Activated gamma-delta T cell treated with anti-CD3 and anti-CD28 coated beads, Interleukin-2, amount 50 U/mL, for 16 hours (primary cell): ENCODE data around the gene TRMT10A.

Experiments
- DNase-seq: peaks from one replicate; pipeline ENCODE4 v3.0.0-alpha.2; 2020; ENCODE audit warnings: low read depth

Gene TRMT10A, protein sequence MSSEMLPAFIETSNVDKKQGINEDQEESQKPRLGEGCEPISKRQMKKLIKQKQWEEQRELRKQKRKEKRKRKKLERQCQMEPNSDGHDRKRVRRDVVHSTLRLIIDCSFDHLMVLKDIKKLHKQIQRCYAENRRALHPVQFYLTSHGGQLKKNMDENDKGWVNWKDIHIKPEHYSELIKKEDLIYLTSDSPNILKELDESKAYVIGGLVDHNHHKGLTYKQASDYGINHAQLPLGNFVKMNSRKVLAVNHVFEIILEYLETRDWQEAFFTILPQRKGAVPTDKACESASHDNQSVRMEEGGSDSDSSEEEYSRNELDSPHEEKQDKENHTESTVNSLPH

DNA sequence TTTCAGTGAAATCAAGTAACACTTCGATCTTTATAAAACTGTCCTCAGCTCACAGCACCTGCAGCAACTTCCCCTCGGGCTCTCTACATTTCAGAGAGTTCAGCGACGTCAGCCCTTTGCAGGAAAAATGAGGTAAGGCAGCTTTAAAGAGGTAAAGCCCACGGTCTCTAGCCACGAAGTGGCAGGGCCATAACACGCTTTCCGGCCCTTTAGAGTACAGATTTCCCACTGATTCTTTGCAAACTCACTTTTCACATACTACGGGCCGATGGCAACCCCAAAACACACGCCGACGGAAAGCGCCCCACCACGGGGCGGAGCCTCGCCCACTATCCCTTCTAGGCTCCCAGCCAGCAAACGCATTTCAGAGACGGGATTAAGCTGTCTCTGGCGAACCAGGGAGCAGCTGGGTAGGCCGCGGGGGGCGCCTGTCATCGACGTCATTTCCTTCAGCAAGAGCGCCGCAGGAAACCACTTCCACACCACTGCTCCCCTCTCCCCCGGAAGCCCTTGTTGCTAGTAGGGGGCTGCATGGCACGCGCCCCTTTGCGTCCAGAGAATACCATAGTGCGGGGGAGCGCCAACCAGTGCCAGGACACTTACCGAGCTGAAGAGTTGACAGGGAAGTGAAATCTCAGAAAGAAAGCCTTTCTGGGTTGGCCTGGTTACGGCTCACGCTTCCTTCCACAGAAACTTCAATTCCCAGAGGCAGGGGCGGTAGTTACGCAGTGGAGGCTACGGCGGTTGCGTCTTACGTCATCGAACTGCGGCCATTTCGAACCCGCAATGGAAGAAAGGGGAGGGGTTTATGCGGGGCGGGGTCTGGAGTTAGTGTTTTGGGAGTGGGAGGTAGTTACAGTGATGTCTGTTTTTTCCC is at the start of gene TRMT10A:
Gene TRMT10A, minus strand, starts transcription at position 730 of the 877 bp plus-strand sequence. CDS start 4,701 bp downstream, outside the sequence.
- peak; percentile 92 for DNase-seq

DNA sequence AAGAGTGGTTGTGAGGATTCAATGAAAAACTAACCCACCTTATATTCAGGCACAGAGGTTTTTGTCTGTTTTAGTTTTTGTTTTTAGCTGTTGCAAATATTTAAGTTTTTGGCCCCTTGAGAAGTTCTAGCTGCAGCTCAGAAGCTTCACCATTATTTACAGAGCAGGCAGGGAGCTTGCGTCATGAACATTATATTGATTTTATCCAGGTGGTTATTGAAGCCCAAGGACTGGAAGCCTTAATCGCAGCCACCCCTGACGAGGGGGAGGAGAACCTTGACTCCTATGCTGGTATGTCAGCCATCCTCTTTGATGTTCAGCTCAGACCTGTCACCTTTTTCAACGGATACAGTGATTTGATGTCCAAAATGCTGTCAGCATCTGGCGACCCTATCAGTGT is 48.9 kb upstream of the TRMT10A start:
- DNase-seq: no peak

DNA sequence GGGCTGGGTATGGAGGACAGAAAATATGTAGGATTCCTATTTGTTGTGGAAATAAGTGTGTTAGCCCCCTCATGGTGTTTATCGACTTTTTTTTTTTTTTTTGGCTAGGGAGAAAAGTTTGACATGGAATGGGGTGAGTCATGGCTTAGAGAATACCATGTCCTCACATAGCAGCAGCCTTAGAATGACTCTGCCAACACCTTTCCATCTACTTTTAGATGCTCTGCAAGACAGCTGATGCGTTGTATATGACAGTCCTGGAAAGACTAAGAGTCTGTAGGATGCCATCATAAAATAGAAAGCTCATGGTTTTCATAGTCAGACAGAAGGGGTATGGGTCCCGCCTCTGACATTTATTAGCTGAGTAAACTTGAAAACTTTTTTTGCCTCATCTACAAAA is 48.4 kb upstream of the TRMT10A start:
- DNase-seq: no peak

DNA sequence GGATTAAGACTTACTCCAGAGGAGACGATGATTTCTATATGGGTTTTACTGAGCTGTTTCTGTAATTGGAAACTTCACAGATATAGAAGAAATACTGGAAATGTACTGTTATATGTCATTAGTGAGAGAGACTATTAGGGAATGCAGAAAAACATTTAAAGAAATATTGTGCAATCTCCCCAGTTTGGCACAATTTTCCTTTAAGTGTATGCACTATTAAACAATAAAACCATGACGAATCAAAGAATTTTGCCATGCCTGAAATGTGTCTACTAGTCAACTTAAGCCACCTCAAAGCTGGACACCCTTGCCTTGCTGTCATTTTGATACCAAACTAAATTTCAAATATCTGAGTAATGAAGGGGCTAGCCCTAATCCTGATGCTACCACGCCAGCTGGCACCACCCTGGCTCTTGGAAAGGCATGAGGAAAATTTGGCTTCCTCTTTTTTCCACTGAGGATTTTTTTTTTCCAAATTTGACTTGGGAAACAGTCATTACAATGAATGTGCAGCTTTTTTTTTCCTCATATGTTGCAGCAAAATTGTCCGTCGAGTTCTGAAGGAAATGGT is 46.9 kb upstream of the TRMT10A start:
- no peak for DNase-seq

DNA sequence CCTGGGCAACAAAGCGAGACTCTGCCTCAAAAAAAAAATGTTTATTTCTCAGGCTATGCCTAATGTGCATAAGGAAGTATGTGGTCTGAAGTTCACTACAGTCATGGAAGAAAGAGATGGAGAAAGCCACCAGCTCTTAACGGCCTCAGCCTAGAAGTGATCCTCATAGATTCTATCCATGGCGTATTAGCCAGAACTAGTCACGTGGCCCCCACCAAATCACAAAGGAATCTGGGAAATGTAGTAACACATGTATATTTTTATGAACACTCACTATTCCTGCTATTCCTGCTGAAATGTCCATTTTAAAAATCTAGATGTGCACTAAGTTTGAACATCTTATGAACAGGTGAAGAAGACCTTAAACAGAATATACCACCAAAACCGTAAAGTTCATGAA is 44.6 kb upstream of the TRMT10A start:
- no peak for DNase-seq

DNA sequence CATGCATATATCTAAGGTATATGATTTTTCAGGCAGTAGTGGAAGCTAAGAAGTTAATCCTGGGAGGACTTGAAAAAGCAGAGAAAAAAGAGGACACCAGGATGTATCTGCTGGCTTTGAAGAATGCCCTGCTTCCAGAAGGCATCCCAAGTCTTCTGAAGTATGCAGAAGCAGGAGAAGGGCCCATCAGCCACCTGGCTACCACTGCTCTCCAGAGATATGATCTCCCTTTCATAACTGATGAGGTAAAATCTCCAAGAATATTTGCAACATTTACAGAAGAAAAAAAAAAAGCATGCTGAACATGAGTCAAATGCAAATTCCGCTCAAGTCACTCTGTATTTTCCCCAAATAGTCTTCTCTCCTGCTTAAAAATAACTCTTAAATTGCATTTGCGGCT is 42.9 kb upstream of the TRMT10A start:
- DNase-seq: no peak

DNA sequence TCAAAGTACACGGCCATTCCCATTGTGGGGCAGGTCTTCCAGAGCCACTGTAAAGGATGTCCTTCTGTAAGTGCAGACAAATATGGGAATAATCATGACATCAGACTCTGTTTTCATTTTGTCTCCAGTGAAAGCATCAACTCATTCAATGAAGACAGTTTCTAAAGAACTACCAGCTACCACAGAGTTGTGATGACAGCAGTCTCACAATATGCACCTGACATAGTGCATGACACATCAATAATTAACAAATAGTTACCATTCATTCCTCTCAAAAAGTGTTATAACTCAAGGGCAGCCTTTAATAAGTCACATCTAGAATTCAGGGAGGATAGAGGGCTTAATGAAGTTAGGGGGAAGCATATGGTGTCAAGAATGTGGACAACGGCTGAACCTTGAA is 31.0 kb upstream of the TRMT10A start:
- DNase-seq: no peak

DNA sequence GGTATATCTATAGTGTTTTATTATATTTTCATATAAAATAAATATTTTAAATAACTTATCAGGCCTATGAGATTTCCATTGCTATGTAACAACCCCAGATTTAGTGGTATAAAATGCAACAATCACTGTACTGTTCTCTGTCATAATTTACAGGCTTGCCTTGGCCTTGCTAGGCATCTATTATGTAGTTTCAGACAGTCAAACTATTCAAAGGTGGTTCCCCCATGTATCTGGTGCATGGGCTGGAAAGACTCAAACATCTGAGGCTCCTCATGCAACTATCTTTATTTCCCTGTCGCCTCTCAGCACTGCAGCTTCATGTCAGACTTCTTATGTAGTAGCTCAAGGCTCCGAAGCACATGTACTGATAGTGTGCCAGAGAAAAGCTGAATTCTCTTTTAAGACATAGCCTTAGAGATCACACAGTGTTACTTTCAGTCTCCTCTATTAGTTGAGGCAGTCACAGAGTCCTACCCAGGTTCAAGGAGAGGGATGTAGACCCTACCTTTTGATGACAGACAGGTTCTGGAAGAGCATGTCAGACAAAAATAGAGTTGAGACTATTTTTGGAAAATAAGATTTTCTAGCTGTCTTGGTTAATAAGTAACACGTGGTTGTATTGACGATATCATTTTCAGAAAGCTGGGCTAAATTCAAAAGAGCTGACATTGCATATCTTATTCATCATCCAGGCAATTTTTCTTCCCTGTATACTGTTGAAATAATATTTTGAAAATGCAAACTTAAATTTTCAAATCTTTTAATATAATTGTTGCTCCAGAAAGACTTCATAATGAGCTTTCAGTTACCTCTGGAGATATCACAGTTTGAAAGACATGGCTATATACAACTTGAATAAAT is 30.2 kb upstream of the TRMT10A start:
- DNase-seq: no peak

DNA sequence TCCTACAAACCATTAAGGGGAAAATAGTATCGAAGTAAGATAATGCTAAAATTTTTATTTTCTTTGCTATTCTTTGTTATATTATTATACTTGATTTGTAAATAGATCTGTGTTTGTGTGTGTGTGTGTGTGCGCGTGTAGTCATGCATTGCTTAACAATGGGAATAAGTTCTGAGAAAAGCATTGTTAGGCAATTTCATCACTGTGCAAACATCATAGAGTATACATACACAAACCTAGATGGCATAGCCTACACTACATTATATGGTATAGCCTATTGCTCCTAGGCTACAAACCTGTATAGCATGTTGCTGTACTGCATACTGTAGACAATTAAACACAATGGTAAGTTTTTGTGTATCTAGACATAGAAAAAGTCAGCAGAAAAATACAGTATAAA is 27.9 kb upstream of the TRMT10A start:
- DNase-seq: no peak

DNA sequence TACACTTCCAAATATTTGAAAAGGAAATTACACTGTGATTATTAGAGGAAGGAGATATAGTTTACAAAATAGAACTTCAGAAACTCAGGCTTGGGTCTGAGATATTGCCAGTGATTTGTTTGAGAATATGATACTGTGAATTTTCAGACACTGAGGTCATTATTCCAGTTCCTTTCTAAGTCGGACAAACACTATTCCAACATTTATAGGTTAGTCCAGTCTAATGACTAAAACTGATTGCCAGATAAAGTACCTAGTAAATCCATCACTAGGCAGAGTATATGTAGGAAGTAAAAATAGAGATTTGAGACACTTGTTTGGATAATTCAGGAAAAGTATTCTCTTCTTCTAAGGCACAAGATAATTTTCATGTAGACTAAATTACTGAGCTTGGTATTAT is 24.0 kb upstream of the TRMT10A start:
- no peak for DNase-seq

DNA sequence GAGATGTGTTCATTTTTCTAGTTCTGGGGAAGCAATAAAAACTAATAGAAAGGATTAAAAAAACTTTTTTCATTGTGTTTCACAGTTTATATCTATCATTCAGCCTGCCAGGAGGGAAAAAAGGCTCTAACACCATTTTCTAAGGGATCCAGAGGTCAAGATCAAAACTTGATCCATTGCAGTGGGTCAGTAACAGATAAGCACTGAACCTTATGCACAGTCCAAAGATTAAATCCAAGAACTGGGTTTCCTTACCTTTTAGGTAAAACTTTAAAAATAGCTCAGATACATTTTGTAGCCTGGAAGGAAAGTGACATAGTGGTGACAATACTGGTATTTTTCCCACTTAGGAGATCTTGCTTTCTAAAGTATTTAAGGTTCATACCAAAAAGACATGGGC is 23.5 kb upstream of the TRMT10A start:
- no peak for DNase-seq

DNA sequence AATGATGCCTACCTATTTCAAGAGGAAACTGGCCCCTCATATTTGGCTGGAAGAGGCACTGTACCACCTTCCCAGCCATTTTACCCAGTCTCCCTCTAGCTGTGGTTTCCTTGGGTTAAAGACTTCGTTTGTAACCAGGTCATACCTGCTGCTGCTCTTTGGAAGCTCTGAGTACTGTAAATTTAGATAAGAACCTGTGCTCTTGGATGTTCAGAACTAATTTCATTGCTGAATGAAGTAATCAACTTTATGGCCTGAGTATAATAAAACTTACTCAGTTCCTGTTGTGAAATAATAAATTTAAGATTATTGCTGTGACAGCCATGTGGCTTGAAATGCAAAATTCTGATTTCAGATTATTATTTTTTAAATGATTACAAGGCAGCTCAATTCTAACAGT is 23.0 kb upstream of the TRMT10A start:
- no peak for DNase-seq

DNA sequence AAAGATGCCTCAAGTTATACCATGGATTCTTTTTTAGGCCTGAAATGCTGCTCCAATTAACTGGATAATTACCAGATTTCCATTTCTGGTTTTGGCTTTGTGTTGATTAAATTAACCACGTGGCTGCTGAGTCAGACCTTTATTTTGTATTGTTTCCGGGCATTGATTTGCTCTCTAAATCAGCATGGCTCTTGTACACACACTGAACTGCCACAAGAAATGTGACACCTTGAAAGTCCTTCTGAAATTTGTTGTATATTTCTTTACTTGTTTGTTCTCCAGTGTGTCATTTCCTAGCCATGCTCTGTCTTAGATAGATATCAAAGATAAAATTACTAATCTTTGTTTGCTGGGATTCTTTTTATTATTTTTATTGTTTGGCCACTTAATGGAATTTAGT is 22.5 kb upstream of the TRMT10A start:
- DNase-seq: no peak

DNA sequence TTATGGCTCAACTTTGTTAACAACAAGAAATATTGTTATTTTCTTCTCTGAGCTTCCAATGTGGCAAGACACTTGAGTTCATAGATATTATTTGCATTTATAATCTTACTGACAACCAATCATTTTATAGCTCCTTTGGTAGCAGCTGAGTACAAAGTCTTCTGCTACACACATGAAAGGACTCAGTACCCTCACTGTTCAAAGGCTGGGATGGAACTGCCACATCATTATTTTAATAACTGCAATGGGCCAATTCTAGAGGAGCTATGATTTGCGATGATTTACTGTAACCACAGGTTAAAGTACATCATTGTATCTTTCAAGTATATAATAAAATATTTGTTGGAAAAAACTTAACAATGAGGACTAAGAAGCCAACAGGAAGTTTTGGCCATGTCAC is 21.7 kb upstream of the TRMT10A start:
- DNase-seq: no peak

DNA sequence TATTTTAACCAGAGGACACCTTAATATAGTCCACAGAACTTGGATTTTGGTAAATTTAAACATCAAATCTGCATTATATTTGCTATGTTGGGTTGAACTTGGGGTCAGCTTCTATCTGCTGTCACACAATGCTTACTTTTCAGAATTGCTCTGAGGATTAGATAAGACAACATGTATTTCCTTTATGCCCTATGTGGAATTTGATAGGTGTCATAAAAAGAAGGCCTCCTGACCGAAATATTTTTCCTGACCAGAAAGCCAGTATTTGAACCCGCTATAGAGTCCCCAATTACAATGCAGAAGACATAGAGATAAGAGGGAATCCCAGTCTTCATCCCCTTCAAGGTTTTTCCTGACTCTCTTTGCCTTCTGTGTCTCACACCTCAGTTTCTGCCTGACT is 14.9 kb upstream of the TRMT10A start:
- no peak for DNase-seq

DNA sequence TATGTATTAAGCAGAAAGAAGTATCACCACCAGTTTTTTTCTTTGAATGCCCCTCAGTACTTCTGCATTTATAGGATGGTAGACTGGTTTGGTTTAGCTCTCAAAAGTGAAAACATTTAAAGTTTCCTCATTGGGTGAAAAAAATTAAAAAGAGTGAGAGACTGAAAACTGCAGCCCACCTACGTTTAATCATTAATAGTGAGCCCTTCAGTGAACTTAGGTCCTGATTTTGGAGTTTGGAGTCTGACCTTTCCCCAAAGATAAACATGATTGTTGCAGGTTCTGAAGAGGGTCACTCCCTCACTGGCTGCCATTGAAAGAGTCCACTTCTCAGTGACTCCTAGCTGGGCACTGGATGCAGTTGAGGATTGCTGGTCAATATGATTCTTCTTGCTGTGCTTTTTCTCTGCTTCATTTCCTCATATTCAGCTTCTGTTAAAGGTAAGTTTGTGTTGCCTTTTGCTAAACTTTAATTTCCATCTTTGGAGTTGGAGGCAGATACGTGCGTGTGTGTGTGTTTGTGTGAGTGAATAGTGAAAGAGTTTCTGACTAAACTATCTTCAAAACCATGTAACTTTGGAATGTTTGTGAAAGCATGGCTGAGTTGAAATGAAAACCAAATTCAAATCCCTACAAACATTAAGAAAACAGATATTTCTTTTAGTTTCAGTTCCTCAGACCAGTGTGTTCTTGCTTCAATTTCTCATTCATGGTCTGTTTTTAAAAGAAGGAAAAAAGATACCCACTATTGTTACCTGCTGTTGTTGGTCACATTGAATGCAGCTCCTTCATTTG is 10.9 kb upstream of the TRMT10A start, which contains the start of gene MTTP:
Gene MTTP, plus strand, starts transcription at position 295 of the 795 bp plus-strand sequence. Its CDS starts 86 bp downstream, at position 381.
- DNase-seq: no peak

DNA sequence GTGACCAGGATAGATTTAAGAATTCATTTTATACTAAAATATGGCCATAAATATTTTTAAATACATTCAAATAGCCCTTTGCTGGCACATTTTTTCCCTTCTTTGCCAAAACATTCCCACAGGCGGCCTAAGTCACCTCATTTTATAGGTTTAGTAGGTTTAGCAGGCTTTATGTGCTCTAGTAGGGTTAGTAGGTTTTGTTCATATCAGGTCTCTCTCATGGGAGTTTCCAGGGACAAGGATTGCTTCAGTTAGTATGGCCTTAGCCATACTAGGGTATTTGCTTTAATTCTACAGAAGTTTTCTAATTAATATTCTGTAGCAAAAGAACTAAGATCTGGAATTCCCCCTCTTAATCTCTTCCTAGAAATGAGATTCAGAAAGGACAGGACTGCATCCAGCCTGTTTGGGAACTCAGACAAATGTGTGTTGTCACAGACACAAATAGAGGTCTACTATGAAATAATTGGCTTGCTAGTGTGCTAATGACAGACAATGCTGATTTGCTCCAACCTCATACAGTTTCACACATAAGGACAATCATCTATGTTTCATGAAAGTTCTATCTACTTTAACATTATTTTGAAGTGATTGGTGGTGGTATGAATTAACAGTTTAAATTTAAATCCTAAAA is 10.0 kb upstream of the TRMT10A start:
- no peak for DNase-seq

DNA sequence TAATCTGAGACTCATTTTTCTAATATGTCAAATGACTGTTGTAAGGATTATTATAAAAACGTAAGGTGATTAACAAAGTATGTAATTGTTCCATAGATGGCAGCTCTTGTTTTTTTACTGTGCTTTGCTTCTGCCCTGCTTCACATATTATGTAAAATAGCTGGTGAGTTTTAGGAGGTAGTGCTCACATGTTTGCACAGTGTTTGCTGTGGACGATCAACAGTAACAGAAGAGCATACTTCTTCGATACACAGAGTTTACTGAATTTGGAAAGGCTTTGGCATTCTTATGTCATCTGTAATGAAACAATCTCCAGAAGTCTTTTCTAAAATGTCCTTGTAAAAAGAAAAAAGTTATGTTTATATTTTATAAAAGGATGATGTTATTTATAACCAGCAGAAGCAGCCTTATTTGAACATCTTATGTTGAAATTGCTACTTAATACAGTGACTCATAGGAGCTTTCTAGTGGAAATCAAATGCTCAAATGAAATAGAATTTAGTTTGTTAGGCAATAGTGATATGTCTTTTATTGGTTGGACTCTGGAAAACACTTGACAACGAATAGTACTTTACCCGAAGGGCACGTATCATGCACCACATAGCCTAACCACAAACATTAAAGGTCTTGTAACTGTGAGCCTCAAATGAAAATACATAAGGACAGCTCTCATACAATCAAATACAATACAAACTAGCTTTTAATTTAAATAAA is 8.8 kb upstream of the TRMT10A start:
- DNase-seq: no peak

DNA sequence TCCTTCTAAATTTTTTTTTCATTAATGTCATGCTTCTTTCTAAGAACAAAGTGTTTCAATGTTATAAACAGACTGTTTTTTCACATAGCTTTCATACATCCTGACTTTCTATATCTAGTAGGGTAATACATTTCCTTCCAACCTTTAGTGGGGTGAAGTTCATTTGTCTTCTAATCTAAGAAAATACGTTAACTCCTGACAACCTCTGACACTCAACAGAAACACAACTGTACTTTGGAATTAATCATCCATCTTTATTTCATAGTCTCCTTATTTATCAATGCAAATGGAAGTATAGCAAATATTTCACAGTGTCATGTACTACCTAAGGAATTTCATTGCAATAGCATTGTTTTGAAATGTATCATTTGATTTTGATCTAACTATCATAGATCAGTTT is 8.0 kb upstream of the TRMT10A start:
- no peak for DNase-seq

DNA sequence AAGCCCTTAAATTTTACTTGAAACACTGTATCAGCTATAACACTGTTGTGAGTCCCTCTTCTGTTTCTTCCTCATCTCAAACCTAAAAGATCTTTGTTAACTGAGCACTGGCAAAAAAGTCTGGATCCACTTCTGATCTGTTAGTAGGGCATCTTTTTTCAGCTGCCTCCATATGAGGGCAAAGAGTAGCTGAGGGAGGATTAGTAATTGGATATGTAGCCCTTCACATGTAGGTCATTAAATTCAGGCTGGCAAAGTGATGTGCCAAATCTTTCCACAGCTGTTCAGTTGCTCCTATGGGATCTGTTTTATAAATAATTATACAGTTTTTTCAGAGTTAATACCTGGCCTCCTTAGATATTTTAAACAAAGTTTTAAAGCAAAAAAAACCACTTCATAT is 1.1 kb upstream of the TRMT10A start:
- DNase-seq: no peak
